ENCODE results near the gene CBLB. TPM values are rescaled to one million over a fixed set of nuclear protein-coding genes. Genes with fewer than 3 reads are reported as not detected.

CBLB gene
- total RNA-seq, 1 experiment from 2014 or later = 26.2 TPM

DNA sequence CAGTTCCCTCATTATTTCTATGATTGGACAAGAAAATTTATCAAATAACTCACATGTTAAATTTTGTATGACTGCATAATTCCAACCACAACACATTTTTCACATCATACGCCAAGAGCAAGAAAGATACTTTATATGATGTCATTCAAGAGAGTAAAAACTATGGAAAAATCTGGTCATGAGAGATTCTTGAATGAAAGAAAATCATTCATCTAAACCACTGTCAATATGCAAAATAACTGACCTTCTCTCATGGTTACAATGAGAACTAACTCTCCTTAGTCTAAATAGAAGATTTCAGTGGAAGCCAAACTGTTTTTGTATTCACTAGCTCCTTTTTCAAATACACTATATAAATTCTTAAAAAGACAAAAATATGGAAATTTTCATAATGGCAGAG is 124.6 kb downstream of the CBLB start:
- DNase-seq = no peak
- H3K9me3 Mint-ChIP-seq (ENCODE audit: low read depth, unreplicated experiment) = no peaks in the 10 kb centered on the region
- H3K4me1 Mint-ChIP-seq (ENCODE audit: low read depth, unreplicated experiment) = peaks cover 15% of the 10 kb centered on the region
- H3K36me3 Mint-ChIP-seq (ENCODE audit: insufficient read depth, unreplicated experiment) = no peaks in the 10 kb centered on the region
- H3K27ac Mint-ChIP-seq (ENCODE audit: unreplicated experiment) = no peak overlapping the region
- no TSS peak for BruUV-seq (replicated peaks)
- no peaks in the 10 kb centered on the region for H3K27me3 Mint-ChIP-seq (ENCODE audit: unreplicated experiment)
- no peak for TF ChIP-seq CTCF (IDR thresholded peaks at IDR 0.05; ENCODE audit: unreplicated experiment)
- intact Hi-C loops (cut with micrococcal nuclease; ENCODE audit: unreplicated experiment) = no loop called here
- H3K4me3 Mint-ChIP-seq (ENCODE audit: low read depth, unreplicated experiment) = no peak overlapping the region
- CTCF ChIA-PET = no interaction called here

- no peak overlapping the region for H3K27ac Mint-ChIP-seq (ENCODE audit: unreplicated experiment)
- intact Hi-C loops (cut with micrococcal nuclease; ENCODE audit: unreplicated experiment) = no loop called here
- CTCF ChIA-PET = no interaction called here
- no peak overlapping the region for H3K4me3 Mint-ChIP-seq (ENCODE audit: low read depth, unreplicated experiment)
- no peaks in the 10 kb centered on the region for H3K4me1 Mint-ChIP-seq (ENCODE audit: low read depth, unreplicated experiment)
- no peaks in the 10 kb centered on the region for H3K36me3 Mint-ChIP-seq (ENCODE audit: insufficient read depth, unreplicated experiment)
- no peak for TF ChIP-seq CTCF (IDR thresholded peaks at IDR 0.05; ENCODE audit: unreplicated experiment)
- H3K9me3 Mint-ChIP-seq (ENCODE audit: low read depth, unreplicated experiment) = no peaks in the 10 kb centered on the region
- no TSS peak for BruUV-seq (replicated peaks)
- no peak for DNase-seq
- no peaks in the 10 kb centered on the region for H3K27me3 Mint-ChIP-seq (ENCODE audit: unreplicated experiment)
Observed at GRCh38 chr3:105733356-105733755, 135.5 kb downstream of the CBLB start.

DNA sequence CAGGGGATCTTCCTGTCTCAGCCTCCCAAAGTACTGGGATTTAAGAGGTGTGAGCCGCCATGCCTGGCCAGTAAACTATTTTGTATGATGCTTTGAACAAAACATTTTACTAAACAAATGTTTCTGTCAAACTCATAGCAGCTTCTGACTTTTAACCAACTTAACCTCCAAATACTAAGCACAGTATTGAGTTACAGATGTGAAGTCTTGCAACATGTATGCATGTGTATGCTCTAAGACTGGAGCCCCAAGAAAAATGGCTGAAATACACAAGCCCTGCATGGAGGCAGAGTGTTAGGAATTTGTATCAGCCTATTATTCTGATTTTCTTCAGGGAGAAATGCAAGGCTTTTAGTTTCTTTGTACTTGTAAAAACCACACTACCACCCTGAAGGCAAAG is 137.1 kb downstream of the CBLB start:
- no TSS peak for BruUV-seq (replicated peaks)
- intact Hi-C loops (cut with micrococcal nuclease; ENCODE audit: unreplicated experiment) = no loop called here
- H3K27me3 Mint-ChIP-seq (ENCODE audit: unreplicated experiment) = no peaks in the 10 kb centered on the region
- no peaks in the 10 kb centered on the region for H3K36me3 Mint-ChIP-seq (ENCODE audit: insufficient read depth, unreplicated experiment)
- TF ChIP-seq CTCF (IDR thresholded peaks at IDR 0.05; ENCODE audit: unreplicated experiment) = no peak
- CTCF ChIA-PET = no interaction called here
- H3K9me3 Mint-ChIP-seq (ENCODE audit: low read depth, unreplicated experiment) = peaks cover 5% of the 10 kb centered on the region
- H3K4me1 Mint-ChIP-seq (ENCODE audit: low read depth, unreplicated experiment) = no peaks in the 10 kb centered on the region
- no peak overlapping the region for H3K27ac Mint-ChIP-seq (ENCODE audit: unreplicated experiment)
- no peak overlapping the region for H3K4me3 Mint-ChIP-seq (ENCODE audit: low read depth, unreplicated experiment)
- DNase-seq = no peak

GRCh38 chr3:105730801-105731354 is 137.9 kb downstream of the CBLB start:
- no peak for TF ChIP-seq CTCF (IDR thresholded peaks at IDR 0.05; ENCODE audit: unreplicated experiment)
- Mint-ChIP-seq H3K36me3 (ENCODE audit: insufficient read depth, unreplicated experiment) (no peaks in the 10 kb centered on the region), H3K9me3 (ENCODE audit: low read depth, unreplicated experiment) (peaks cover 5% of the 10 kb centered on the region), H3K4me1 (ENCODE audit: low read depth, unreplicated experiment) (no peaks in the 10 kb centered on the region), H3K27ac (ENCODE audit: unreplicated experiment) (no peak overlapping the region), H3K4me3 (ENCODE audit: low read depth, unreplicated experiment) (no peak overlapping the region), H3K27me3 (ENCODE audit: unreplicated experiment) (no peaks in the 10 kb centered on the region)
- CTCF ChIA-PET = no interaction called here
- no TSS peak for BruUV-seq (replicated peaks)
- DNase-seq = no peak
- intact Hi-C loops (cut with micrococcal nuclease; ENCODE audit: unreplicated experiment) = no loop called here
